Activated CD8-positive, alpha-beta T cell treated with anti-CD3 and anti-CD28 coated beads for 36 hours (primary cell): ENCODE measurements around the gene C19orf53. TPM values are rescaled to one million over a fixed set of nuclear protein-coding genes. Genes with fewer than 3 reads are reported as not detected.
"Not testable (repeated sequence)": the region's sequence is repeated elsewhere in the genome, so short reads cannot be mapped to it uniquely, and the experiment has no call there.

Source experiments
- ATAC-seq: fragments of 200-7000 bp; cut with Tn5 transposase; one replicate; pipeline ENCODE4 v1.10.0; 2021; ENCODE audit warnings: mild to moderate bottlenecking, moderate library complexity
- CTCF ChIA-PET: fragments of 350-600 bp; sonication (Branson Sonifier 250); formaldehyde crosslinking; loops from one replicate; lab custom pipeline; 2021; ENCODE audit warnings: antibody characterized with exemption; lab: Charles Lee
- POLR2A ChIA-PET: fragments of 350-600 bp; sonication (Branson Sonifier 250); formaldehyde crosslinking; loops from one replicate; lab custom pipeline; 2021; ENCODE audit warnings: antibody characterized with exemption; lab: Charles Lee
- DNase-seq: peaks from one replicate; pipeline ENCODE4 v3.0.0-alpha.2; 2020
- H3K27ac Mint-ChIP-seq: one replicate; pipeline ENCODE4 v1.8.0; 2021; ENCODE audit warnings: mild to moderate bottlenecking, mixed read lengths
- H3K27me3 Mint-ChIP-seq: one replicate; pipeline ENCODE4 v1.8.0; 2021; ENCODE audit warnings: mixed read lengths
- H3K36me3 Mint-ChIP-seq: one replicate; pipeline ENCODE4 v1.8.0; 2021; ENCODE audit warnings: low read depth, mixed read lengths
- H3K4me1 Mint-ChIP-seq: one replicate; pipeline ENCODE4 v1.8.0; 2021; ENCODE audit warnings: low read depth, mixed read lengths
- H3K4me3 Mint-ChIP-seq: one replicate; pipeline ENCODE4 v1.8.0; 2021; ENCODE audit warnings: mild to moderate bottlenecking, moderate library complexity, mixed read lengths
- H3K9me3 Mint-ChIP-seq: one replicate; pipeline ENCODE4 v1.8.0; 2021; ENCODE audit warnings: mixed read lengths
- CTCF ChIP-seq: fragments of 200-600 bp; IDR thresholded peaks from one replicate; pipeline ENCODE4 v1.8.0; 2022; ENCODE audit warnings: antibody characterized with exemption, mild to moderate bottlenecking
- intact Hi-C: fragments of 100-400 bp; cut with micrococcal nuclease; formaldehyde crosslinking; loops from one replicate; pipeline ENCODE4 v1.10.0; 2022
- total RNA-seq, 2 experiments: library from RNA; stranded (reverse); gene quantifications; one replicate each; pipeline ENCODE4 v1.2.3, GENCODE V29; 2021

Gene C19orf53
- total RNA-seq, 2 experiments from 2014 or later, result 120 to 128 TPM

- ChIA-PET CTCF (interaction anchor here (0.7 to 8.5 kb wide), 18 partner anchors 9 to 288 kb away, joined by 3 to 160 read pairs (median 4); partner anchors contain the start of gene C19orf53), POLR2A (interaction anchor here (0.6 to 2.4 kb wide), 7 partner anchors 9 to 936 kb away, joined by 3 to 12 read pairs (median 5); partner anchors contain the start of genes C19orf53 and ZSWIM4)
- no peak for TF ChIP-seq CTCF
- ATAC-seq, result no peak
- Mint-ChIP-seq H3K27ac (peak overlapping the region; percentile 26), H3K4me3 (no peak overlapping the region), H3K9me3 (no peaks in the 10 kb centered on the region), H3K36me3 (peaks cover 7% of the 10 kb centered on the region), H3K27me3 (no peaks in the 10 kb centered on the region), H3K4me1 (peaks cover 28% of the 10 kb centered on the region)
- intact Hi-C loops, result loop anchor here (2.0 kb wide), 1 partner anchor 79 kb away; no protein-coding TSS in a partner anchor
- no peak for DNase-seq
These were observed 9.6 kb downstream of the C19orf53 start for GRCh38 chr19:13783565-13784500.

- POLR2A ChIA-PET, result interaction anchor here (0.6 to 2.4 kb wide), 7 partner anchors 9 to 76 kb away, joined by 3 to 12 read pairs (median 5); partner anchors contain the start of genes C19orf53 and ZSWIM4
- TF ChIP-seq CTCF, result peak; percentile 77
- H3K27me3 Mint-ChIP-seq, result no peaks in the 10 kb centered on the region
- peak; percentile 78 for ATAC-seq
- no peaks in the 10 kb centered on the region for H3K36me3 Mint-ChIP-seq
- CTCF ChIA-PET, result interaction anchor here (0.7 to 8.5 kb wide), 17 partner anchors 10 to 287 kb away, joined by 3 to 160 read pairs (median 5); partner anchors contain the start of gene C19orf53
- intact Hi-C loops, result loop anchor here (2.0 kb wide), 1 partner anchor 78 kb away; no protein-coding TSS in a partner anchor
- peak overlapping the region; percentile 14 for H3K4me3 Mint-ChIP-seq
- H3K9me3 Mint-ChIP-seq, result no peaks in the 10 kb centered on the region
- H3K27ac Mint-ChIP-seq, result peak overlapping the region; percentile 41
- peaks cover 32% of the 10 kb centered on the region for H3K4me1 Mint-ChIP-seq
- DNase-seq, result peak; percentile 85
These were observed 10.6 kb downstream of the C19orf53 start for GRCh38 chr19:13784731-13785452.

GRCh38 chr19:13788991-13789390 is 14.7 kb downstream of the C19orf53 start:
- intact Hi-C loops, result no loop called here
- Mint-ChIP-seq H3K4me3 (no peak overlapping the region), H3K36me3 (no peaks in the 10 kb centered on the region), H3K27me3 (no peaks in the 10 kb centered on the region), H3K4me1 (peaks cover 35% of the 10 kb centered on the region), H3K27ac (peak overlapping the region; percentile 77), H3K9me3 (no peaks in the 10 kb centered on the region)
- ATAC-seq, result peak; percentile 28
- ChIA-PET CTCF (interaction anchor here (1.0 to 8.5 kb wide), 7 partner anchors 9 to 74 kb away, joined by 3 to 160 read pairs (median 4); no protein-coding TSS in a partner anchor), POLR2A (interaction anchor here (0.8 to 2.7 kb wide), 8 partner anchors 9 to 73 kb away, joined by 3 to 14 read pairs (median 4); partner anchors contain the start of gene C19orf53)
- peak; percentile 52 for DNase-seq
- TF ChIP-seq CTCF, result no peak

- no peak overlapping the region for H3K4me3 Mint-ChIP-seq
These were observed 16.1 kb downstream of the C19orf53 start for GRCh38 chr19:13790354-13790753.

GRCh38 chr19:13793317-13793716 is 19.1 kb downstream of the C19orf53 start:
- H3K27me3 Mint-ChIP-seq, intact Hi-C loops, DNase-seq, H3K4me3 Mint-ChIP-seq, ATAC-seq, H3K9me3 Mint-ChIP-seq, H3K27ac Mint-ChIP-seq, H3K36me3 Mint-ChIP-seq: not testable (repeated sequence)
- CTCF ChIA-PET, result interaction anchor here (1.2 to 6.2 kb wide), 2 partner anchors 43 to 68 kb away, joined by 3 to 58 read pairs; no protein-coding TSS in a partner anchor
- H3K4me1 Mint-ChIP-seq, result peaks cover 35% of the 10 kb centered on the region
- POLR2A ChIA-PET, result interaction anchor here (2.2 to 6.7 kb wide), 2 partner anchors 9 to 42 kb away, joined by 12 to 32 read pairs; no protein-coding TSS in a partner anchor

More at GRCh38 chr19:13790354-13790753, 16.1 kb downstream of the C19orf53 start:
- peaks cover 30% of the 10 kb centered on the region for H3K4me1 Mint-ChIP-seq
- intact Hi-C loops, result no loop called here
- H3K9me3 Mint-ChIP-seq, result no peaks in the 10 kb centered on the region
- ChIA-PET CTCF (interaction anchor here (1.0 kb wide), 1 partner anchor 72 kb away, joined by 4 read pairs; no protein-coding TSS in a partner anchor), POLR2A (interaction anchor here (0.6 kb wide), 1 partner anchor 74 kb away, joined by 3 read pairs; no protein-coding TSS in a partner anchor)
- no peak for TF ChIP-seq CTCF
- no peak for ATAC-seq
- H3K27ac Mint-ChIP-seq, result peak overlapping the region; percentile 49
- no peaks in the 10 kb centered on the region for H3K27me3 Mint-ChIP-seq
- no peaks in the 10 kb centered on the region for H3K36me3 Mint-ChIP-seq
- no peak for DNase-seq
